Measurements from ENCODE around the gene FGGY. TPM values are rescaled to one million over a fixed set of nuclear protein-coding genes. Genes with fewer than 3 reads are reported as not detected.

The FGGY gene
- total RNA-seq, 1 donor from 2014 or later: 12.6 TPM

DNA sequence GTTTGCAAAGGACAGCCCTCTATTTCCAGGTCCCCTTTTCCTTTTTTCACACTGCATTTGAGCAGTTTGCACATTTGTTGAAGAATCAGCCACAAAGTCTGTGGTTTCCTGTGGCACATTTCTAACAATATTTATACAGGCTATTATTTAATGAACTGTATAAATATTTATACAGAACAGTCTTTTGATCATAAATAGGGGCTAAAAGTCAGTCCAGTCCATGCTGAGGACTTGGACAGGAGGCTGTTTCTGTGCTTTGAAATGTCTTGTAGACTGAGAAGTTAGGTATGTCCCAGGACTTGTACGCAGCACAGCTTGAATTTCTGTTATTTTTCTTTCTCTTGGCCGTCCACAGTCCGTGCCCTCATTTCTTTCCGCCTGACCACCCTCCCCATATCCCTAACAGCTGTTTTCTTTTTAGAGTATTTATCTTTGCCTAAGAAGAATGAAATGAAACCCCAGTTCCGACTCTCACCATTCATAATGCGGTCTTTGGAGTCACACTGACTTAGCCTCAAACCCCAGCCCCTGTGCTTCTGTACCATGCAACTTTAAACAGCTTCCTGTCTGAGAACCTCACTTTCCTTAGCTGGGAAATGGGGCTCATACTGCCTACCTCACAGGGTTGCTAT is 19.7 kb downstream of the FGGY start:
- DNase-seq (ENCODE audit: extremely low spot score, unreplicated experiment): no peak
- peaks cover 7% of the 10 kb centered on the region for H3K36me3 Mint-ChIP-seq
- TF ChIP-seq, protein P1, sequence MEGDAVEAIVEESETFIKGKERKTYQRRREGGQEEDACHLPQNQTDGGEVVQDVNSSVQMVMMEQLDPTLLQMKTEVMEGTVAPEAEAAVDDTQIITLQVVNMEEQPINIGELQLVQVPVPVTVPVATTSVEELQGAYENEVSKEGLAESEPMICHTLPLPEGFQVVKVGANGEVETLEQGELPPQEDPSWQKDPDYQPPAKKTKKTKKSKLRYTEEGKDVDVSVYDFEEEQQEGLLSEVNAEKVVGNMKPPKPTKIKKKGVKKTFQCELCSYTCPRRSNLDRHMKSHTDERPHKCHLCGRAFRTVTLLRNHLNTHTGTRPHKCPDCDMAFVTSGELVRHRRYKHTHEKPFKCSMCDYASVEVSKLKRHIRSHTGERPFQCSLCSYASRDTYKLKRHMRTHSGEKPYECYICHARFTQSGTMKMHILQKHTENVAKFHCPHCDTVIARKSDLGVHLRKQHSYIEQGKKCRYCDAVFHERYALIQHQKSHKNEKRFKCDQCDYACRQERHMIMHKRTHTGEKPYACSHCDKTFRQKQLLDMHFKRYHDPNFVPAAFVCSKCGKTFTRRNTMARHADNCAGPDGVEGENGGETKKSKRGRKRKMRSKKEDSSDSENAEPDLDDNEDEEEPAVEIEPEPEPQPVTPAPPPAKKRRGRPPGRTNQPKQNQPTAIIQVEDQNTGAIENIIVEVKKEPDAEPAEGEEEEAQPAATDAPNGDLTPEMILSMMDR (conservative IDR thresholded peaks at IDR 0.05): no peak
- H3K27me3 Mint-ChIP-seq: no peaks in the 10 kb centered on the region
- H3K27ac Mint-ChIP-seq: peak overlapping the region; percentile 19
- H3K4me1 Mint-ChIP-seq (ENCODE audit: unreplicated experiment): peaks cover 41% of the 10 kb centered on the region
- peaks cover 7% of the 10 kb centered on the region for H3K9me3 Mint-ChIP-seq
- H3K4me3 Mint-ChIP-seq: peak overlapping the region; percentile 12

DNA sequence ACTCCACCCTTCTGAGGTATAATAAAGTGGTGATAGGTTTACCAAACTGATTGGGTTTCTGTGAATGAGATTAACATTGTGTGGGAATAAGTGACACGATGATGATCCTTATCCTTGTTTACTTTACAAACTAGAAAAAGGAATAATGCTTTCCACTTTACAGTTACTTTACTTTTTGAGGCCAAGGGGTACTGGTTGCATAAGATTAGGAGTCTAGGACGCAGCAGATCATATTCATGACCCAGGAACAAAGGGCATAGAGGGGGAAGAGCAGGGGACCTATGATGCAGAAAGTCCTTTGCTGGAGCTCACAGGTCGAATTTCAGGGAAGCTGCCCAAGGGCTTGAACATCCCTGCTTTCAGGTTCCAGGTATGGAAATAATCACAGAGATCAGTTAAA is 20.4 kb downstream of the FGGY start:
- peak overlapping the region; percentile 19 for H3K27ac Mint-ChIP-seq

DNA sequence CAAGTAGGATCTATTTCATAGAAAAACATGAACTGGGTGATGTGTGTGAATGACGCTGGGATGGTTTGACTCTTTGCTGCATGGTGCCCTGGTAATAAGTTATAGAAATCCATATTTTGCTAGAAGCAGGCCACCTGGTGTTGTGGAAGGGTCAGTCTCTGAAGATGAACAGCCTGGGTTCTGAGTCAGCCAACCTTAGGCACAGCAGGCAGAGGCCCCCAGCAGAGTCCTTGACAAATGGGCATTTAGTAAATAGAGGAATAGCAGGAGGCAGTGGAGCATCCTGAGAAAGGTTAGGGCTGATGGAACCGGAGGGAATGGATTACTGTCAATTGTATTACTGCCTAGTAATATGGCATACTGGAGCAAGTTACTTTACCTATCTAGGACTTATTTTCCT is 20.9 kb downstream of the FGGY start:
- Mint-ChIP-seq H3K4me1 (ENCODE audit: unreplicated experiment) (peaks cover 37% of the 10 kb centered on the region), H3K27ac (no peak overlapping the region), H3K36me3 (peaks cover 4% of the 10 kb centered on the region), H3K27me3 (no peaks in the 10 kb centered on the region), H3K4me3 (no peak overlapping the region), H3K9me3 (no peaks in the 10 kb centered on the region)
- TF ChIP-seq, protein P1 (conservative IDR thresholded peaks at IDR 0.05): no peak
- no peak for DNase-seq (ENCODE audit: extremely low spot score, unreplicated experiment)

More for the DNA sequence above, 20.4 kb downstream of the FGGY start:
- Mint-ChIP-seq H3K36me3 (peaks cover 5% of the 10 kb centered on the region), H3K9me3 (peaks cover 2% of the 10 kb centered on the region), H3K4me3 (peak overlapping the region; percentile 4), H3K27me3 (no peaks in the 10 kb centered on the region), H3K4me1 (ENCODE audit: unreplicated experiment) (peaks cover 38% of the 10 kb centered on the region)
- TF ChIP-seq, protein P1 (conservative IDR thresholded peaks at IDR 0.05): no peak
- no peak for DNase-seq (ENCODE audit: extremely low spot score, unreplicated experiment)

DNA sequence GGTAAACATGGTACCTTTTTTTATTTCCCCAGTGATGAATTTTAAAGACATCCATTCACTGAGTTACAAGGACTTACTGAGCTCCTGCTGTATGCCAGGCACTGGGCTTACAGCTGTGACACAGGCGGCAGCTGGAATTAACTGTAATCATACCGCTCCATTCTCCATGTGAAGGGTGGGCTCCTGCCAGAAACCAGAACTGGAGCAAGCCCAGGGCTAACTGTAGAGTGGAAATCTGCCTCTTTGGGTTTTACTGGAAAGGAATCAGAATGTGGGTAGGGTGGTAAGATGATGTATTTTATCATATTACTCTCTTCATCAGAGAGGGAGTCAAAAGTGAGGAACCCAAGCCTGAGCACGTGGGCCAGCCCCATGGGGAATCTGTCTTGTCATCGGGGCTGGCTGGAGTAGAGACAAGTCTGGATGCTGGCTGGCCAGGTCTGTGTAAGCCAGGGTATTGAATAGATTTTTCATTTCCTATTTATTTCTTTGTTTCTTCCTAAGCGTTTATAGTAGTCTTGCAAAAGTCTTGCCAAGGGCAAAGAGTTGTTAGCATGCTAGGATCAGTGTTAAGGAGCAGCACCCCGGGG is 21.5 kb downstream of the FGGY start:
- Mint-ChIP-seq H3K36me3 (peaks cover 4% of the 10 kb centered on the region), H3K9me3 (no peaks in the 10 kb centered on the region), H3K4me1 (ENCODE audit: unreplicated experiment) (peaks cover 37% of the 10 kb centered on the region), H3K27ac (no peak overlapping the region), H3K4me3 (no peak overlapping the region), H3K27me3 (no peaks in the 10 kb centered on the region)
- TF ChIP-seq, protein P1 (conservative IDR thresholded peaks at IDR 0.05): no peak
- DNase-seq (ENCODE audit: extremely low spot score, unreplicated experiment): no peak

DNA sequence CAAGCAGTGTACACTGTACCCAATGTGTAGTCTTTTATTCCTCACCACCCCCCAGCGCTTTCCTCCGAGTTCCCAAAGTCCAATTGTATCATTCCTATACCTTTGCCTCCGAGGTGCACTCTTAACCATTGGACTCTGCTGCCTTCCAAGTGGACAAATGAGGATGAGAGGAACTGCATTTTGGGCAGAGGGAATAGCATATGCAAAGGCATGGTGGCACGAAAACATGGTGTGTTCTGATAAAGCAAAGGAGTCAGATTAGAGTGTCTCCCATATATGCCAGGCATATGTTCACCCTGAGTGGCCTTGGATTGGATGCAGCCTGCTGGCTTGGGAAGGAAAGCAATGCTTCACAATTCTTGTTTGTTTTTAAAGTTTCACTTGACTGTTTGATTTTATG is 25.5 kb downstream of the FGGY start:
- DNase-seq (ENCODE audit: extremely low spot score, unreplicated experiment): no peak
- Mint-ChIP-seq H3K4me3 (no peak overlapping the region), H3K4me1 (ENCODE audit: unreplicated experiment) (peaks cover 10% of the 10 kb centered on the region), H3K27me3 (no peaks in the 10 kb centered on the region), H3K9me3 (peaks cover 4% of the 10 kb centered on the region), H3K36me3 (peaks cover 19% of the 10 kb centered on the region), H3K27ac (no peak overlapping the region)
- TF ChIP-seq, protein P1 (conservative IDR thresholded peaks at IDR 0.05): no peak

Measured in type B pancreatic cell (in vitro differentiated cells).